K562 (cell line): ENCODE measurements around the gene ATP5PO. TPM values are rescaled to one million over a fixed set of nuclear protein-coding genes. Genes with fewer than 3 reads are reported as not detected.
A peak's percentile ranks its signal among the peaks of the same experiment; 100 is the strongest.

Experiments
- CHAMP1 ChIP-seq: fragments of 450-650 bp; IDR thresholded peaks from 2 replicates; pipeline ENCODE4 v1.6.1; 2016; ENCODE audit warnings: mild to moderate bottlenecking
- CREM ChIP-seq: IDR thresholded peaks from 2 replicates; pipeline ENCODE4 v1.6.1; 2014; ENCODE audit warnings: antibody characterized with exemption, low read depth
- HIVEP1 ChIP-seq: fragments of 250-450 bp; sonication (Bioruptor Pico); IDR thresholded peaks from 2 replicates; pipeline ENCODE4 v1.4.0; 2020; ENCODE audit warnings: mild to moderate bottlenecking
- MCM3 ChIP-seq: fragments of 450-650 bp; IDR thresholded peaks from 2 replicates; pipeline ENCODE4 v1.6.1; 2016
- SRSF1 ChIP-seq: fragments of 200-400 bp; formaldehyde crosslinking; IDR thresholded peaks from 2 replicates; pipeline ENCODE4 v1.6.1; 2017; ENCODE audit warnings: mild to moderate bottlenecking, low read depth, low read length, moderate library complexity
- TFAP4 ChIP-seq: sonication (generic); formaldehyde crosslinking; IDR thresholded peaks from 2 replicates; pipeline ENCODE4 v1.8.0; 2022; ENCODE audit warnings: missing genetic modification reagents, mild to moderate bottlenecking, moderate library complexity, borderline replicate concordance
- TSHZ1 ChIP-seq: fragments of 250-450 bp; sonication (Bioruptor Pico); IDR thresholded peaks from 2 replicates; pipeline ENCODE4 v1.4.0; 2020; ENCODE audit warnings: mild to moderate bottlenecking, moderate library complexity
- ZNF224 ChIP-seq: sonication (generic); formaldehyde crosslinking; IDR thresholded peaks from 2 replicates; pipeline ENCODE4 v1.8.0; 2022; ENCODE audit warnings: mild to moderate bottlenecking, missing genetic modification reagents
- ZNF444 ChIP-seq: fragments of 250-450 bp; sonication (Bioruptor Pico); IDR thresholded peaks from 2 replicates; pipeline ENCODE4 v1.4.0; 2020; ENCODE audit warnings: mild to moderate bottlenecking, moderate library complexity
- polyA plus RNA-seq, 8 experiments: library from polyadenylated mRNA; depleted of rRNA in 4 of 8; stranded (reverse) in 5 of 8; unstranded in 3 of 8; fragments of >200 nt; fragmentation: Nextera tagmentation in 2 of 8; fragmentation: Illumina TruSeq in 1 of 8; extraction: Ambion mirVana in 2 of 8; extraction: Trizol in 1 of 8; gene quantifications; 2 replicates each; pipeline versions ENCODE4 v1.2.1 to v1.2.3, GENCODE V29; 2011 to 2014; ENCODE audit warnings: inconsistent platforms in 1 of 8, missing spikeins in 1 of 8
- total RNA-seq, 7 experiments: library from RNA; depleted of rRNA in 6 of 7; stranded (reverse); fragments of >200 nt in 6 of 7; fragmentation: Illumina TruSeq in 2 of 7; extraction: Trizol in 2 of 7; gene quantifications; 2 replicates each; pipeline versions ENCODE4 v1.2.1 to v1.2.3, GENCODE V29; 2011 to 2021; ENCODE audit warnings: low replicate concordance in 1 of 7
- TF ChIP-seq, protein P1 (sequence below): sonication (generic); IDR thresholded peaks from 2 replicates; pipeline ENCODE4 v1.6.1; 2016
- TF ChIP-seq, protein P2 (sequence below), 2 experiments: fragments of 450-650 bp; IDR thresholded peaks; 2 replicates each; pipeline ENCODE4 v1.6.1; 2016; ENCODE audit warnings: mild to moderate bottlenecking in 2 of 2, borderline replicate concordance in 1 of 2, low read depth in 1 of 2, moderate library complexity in 1 of 2

Gene ATP5PO
- total and polyA plus RNA-seq, 9 of the 15 experiments (the other 6 are each of a cell fraction or from before 2014, with no cell fraction given) = 367 to 2,722 (median 808) TPM

- TF ChIP-seq, protein P1, sequence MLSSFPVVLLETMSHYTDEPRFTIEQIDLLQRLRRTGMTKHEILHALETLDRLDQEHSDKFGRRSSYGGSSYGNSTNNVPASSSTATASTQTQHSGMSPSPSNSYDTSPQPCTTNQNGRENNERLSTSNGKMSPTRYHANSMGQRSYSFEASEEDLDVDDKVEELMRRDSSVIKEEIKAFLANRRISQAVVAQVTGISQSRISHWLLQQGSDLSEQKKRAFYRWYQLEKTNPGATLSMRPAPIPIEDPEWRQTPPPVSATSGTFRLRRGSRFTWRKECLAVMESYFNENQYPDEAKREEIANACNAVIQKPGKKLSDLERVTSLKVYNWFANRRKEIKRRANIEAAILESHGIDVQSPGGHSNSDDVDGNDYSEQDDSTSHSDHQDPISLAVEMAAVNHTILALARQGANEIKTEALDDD = no peak
- TF ChIP-seq TFAP4 (CRISPR knock-in tag) (0 out of 2 replicates have a peak, but pooled peaks have one; percentile 26), TSHZ1 (no peak), SRSF1 (no peak), ZNF224 (CRISPR knock-in tag) (no peak), HIVEP1 (CRISPR knock-in tag) (no peak), CREM (peak; percentile 53), MCM3 (no peak), CHAMP1 (no peak), ZNF444 (CRISPR knock-in tag) (no peak)
- TF ChIP-seq, protein P2, sequence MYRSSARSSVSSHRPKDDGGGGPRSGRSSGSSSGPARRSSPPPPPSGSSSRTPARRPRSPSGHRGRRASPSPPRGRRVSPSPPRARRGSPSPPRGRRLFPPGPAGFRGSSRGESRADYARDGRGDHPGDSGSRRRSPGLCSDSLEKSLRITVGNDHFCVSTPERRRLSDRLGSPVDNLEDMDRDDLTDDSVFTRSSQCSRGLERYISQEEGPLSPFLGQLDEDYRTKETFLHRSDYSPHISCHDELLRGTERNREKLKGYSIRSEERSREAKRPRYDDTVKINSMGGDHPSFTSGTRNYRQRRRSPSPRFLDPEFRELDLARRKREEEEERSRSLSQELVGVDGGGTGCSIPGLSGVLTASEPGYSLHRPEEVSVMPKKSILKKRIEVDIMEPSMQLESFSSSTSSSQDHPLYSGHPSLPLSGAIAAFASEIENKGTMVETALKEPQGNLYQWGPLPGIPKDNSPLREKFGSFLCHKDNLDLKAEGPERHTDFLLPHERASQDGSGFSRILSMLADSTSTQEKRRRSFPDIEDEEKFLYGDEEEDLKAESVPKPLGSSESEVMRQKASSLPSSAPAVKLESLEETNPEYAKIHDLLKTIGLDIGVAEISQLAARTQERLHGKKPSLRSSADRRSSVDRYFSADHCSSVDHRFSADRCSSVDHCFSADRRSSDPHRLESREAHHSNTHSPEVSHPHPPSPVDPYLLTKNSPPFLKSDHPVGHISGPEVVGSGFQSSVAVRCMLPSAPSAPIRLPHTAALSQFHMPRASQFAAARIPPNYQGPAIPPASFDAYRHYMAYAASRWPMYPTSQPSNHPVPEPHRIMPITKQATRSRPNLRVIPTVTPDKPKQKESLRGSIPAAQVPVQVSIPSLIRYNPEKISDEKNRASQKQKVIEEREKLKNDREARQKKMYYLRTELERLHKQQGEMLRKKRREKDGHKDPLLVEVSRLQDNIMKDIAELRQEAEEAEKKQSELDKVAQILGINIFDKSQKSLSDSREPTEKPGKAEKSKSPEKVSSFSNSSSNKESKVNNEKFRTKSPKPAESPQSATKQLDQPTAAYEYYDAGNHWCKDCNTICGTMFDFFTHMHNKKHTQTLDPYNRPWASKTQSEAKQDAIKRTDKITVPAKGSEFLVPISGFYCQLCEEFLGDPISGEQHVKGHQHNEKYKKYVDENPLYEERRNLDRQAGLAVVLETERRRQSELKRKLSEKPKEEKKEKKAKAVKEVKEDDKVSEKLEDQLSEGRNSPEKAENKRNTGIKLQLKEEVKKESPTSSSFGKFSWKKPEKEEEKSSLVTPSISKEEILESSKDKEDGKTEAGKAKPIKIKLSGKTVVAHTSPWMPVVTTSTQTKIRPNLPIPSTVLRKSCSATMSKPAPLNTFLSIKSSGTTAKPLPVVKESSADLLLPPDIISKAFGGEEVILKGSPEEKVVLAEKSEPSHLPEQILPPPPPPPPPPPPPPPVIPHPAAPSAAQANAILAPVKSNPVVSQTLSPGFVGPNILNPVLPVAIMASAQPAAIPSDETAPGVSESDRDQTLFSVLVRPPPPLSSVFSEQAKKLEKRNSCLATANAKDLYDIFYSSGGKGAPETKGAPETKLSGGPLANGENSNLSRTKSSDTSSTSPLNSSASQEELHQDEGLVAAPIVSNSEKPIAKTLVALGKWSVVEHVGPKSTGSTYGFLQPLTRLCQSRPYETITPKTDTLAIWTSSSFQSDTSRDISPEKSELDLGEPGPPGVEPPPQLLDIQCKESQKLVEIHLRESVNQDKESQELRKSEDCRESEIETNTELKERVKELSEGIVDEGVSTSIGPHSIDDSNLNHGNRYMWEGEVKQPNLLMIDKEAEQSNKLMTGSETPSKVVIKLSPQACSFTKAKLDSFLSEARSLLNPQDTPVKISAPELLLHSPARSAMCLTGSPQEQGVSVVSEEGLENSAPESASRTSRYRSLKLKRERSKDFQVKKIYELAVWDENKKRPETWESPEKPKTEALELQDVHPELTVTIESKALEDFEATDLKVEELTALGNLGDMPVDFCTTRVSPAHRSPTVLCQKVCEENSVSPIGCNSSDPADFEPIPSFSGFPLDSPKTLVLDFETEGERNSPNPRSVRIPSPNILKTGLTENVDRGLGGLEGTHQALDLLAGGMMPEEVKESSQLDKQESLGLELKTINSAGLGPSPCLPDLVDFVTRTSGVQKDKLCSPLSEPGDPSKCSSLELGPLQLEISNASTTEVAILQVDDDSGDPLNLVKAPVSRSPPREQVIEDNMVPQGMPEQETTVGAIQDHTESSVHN (IDR thresholded peaks at IDR 0.05; ENCODE audit: borderline replicate concordance in 1 of 2, low read depth in 1 of 2) = peak in 1 of 2 experiments; percentile 87; a peak in 2 of 4 replicates
Measured at GRCh38 chr21:33947451-33948095, 32.0 kb upstream of the ATP5PO start (continued).
